Esophagus squamous epithelium (tissue), 4 donors: ENCODE results near the gene GUK1.

ENCODE experiments used
- CTCF ChIP-seq, 6 experiments: fragments of 450-650 bp in 4 of 6; fragments of 200-600 bp in 2 of 6; sonication (generic) in 2 of 6; IDR thresholded peaks; one replicate each; pipeline ENCODE4 v1.5.1; 2016 to 2019; ENCODE audit warnings: antibody characterized with exemption in 6 of 6, mild to moderate bottlenecking in 4 of 6, moderate library complexity in 4 of 6
- POLR2A ChIP-seq, 4 donors: fragments of 450-650 bp; IDR thresholded peaks; one replicate each; pipeline ENCODE4 v1.6.1; 2017; ENCODE audit warnings: antibody characterized with exemption in 4 of 4, mild to moderate bottlenecking in 4 of 4, moderate library complexity in 3 of 4

GRCh38 chr1:228184152-228184551 is 44.1 kb downstream of the GUK1 start:
- TF ChIP-seq CTCF (IDR thresholded peaks at IDR 0.05) (no peak), POLR2A (IDR thresholded peaks at IDR 0.05) (no peak)
